OCI-LY1 (cell line): Measurements from ENCODE around the gene STMND1.

Source experiments
- H2AFZ ChIP-seq: fragments of 200-600 bp; sonication (generic), shearing (Covaris generic); 2 replicates; pipeline ENCODE4 v1.6.0; 2014; ENCODE audit warnings: antibody characterized with exemption, mild to moderate bottlenecking, low read length
- H3F3A ChIP-seq: fragments of 200-600 bp; sonication (generic), shearing (Covaris generic); 2 replicates; pipeline ENCODE4 v1.6.0; 2014; ENCODE audit warnings: mild to moderate bottlenecking, antibody characterized with exemption, low read length, moderate library complexity; ENCODE audit not compliant: insufficient read depth
- H3K27ac ChIP-seq: fragments of 200-600 bp; sonication (generic); 2 replicates; pipeline ENCODE4 v1.5.1; 2014; ENCODE audit warnings: low read length, mixed run types, mild to moderate bottlenecking, low read depth; ENCODE audit not compliant: poor library complexity, severe bottlenecking
- H3K27me3 ChIP-seq: fragments of 200-600 bp; sonication (generic); 2 replicates; pipeline ENCODE4 v1.6.0; 2014; ENCODE audit warnings: antibody characterized with exemption, mild to moderate bottlenecking, low read length, moderate library complexity; ENCODE audit not compliant: insufficient read depth
- H3K36me3 ChIP-seq: fragments of 200-600 bp; sonication (generic); 2 replicates; pipeline ENCODE4 v1.6.1; 2014; ENCODE audit warnings: mild to moderate bottlenecking, antibody characterized with exemption, low read length, moderate library complexity, mixed read lengths; ENCODE audit not compliant: insufficient read depth
- H3K4me1 ChIP-seq: fragments of 200-600 bp; sonication (generic); 2 replicates; pipeline ENCODE4 v1.5.1; 2014; ENCODE audit warnings: mild to moderate bottlenecking, low read length, moderate library complexity; ENCODE audit not compliant: insufficient read depth, severe bottlenecking
- H3K4me2 ChIP-seq: fragments of 200-600 bp; sonication (generic), shearing (Covaris generic); 2 replicates; pipeline ENCODE4 v1.6.1; 2014; ENCODE audit warnings: low read length
- H3K4me3 ChIP-seq: fragments of 200-600 bp; sonication (generic); 2 replicates; pipeline ENCODE4 v1.5.1; 2014; ENCODE audit warnings: low read length, low read depth, mild to moderate bottlenecking, mixed read lengths; ENCODE audit not compliant: poor library complexity, severe bottlenecking
- H3K79me2 ChIP-seq: fragments of 200-600 bp; shearing (Covaris generic); 2 replicates; pipeline ENCODE4 v1.6.1; 2016; ENCODE audit warnings: mixed run types, low read length, mixed read lengths; ENCODE audit not compliant: insufficient read depth
- H3K9ac ChIP-seq: fragments of 200-600 bp; sonication (generic), shearing (Covaris generic); 2 replicates; pipeline ENCODE4 v1.6.1; 2014; ENCODE audit warnings: mild to moderate bottlenecking, low read length, mixed read lengths
- H3K9me2 ChIP-seq: fragments of 200-600 bp; sonication (generic), shearing (Covaris generic); 2 replicates; pipeline ENCODE4 v1.6.1; 2014; ENCODE audit warnings: low read depth, mild to moderate bottlenecking, low read length, mixed read lengths
- H3K9me3 ChIP-seq: fragments of 200-600 bp; shearing (Covaris generic); 2 replicates; pipeline ENCODE4 v1.6.1; 2014; ENCODE audit warnings: low read length, mixed read lengths
- H4K20me1 ChIP-seq: fragments of 200-600 bp; sonication (generic), shearing (Covaris generic); 2 replicates; pipeline ENCODE4 v1.6.0; 2016; ENCODE audit warnings: mild to moderate bottlenecking, low read length; ENCODE audit not compliant: insufficient read depth
- EZH2 ChIP-seq: fragments of 200-600 bp; sonication (generic), shearing (Covaris generic); IDR thresholded peaks from 2 replicates; pipeline ENCODE4 v1.8.0; 2017; ENCODE audit warnings: borderline replicate concordance, mixed run types, mild to moderate bottlenecking, antibody characterized with exemption, low read length, moderate library complexity, mixed read lengths
- TF ChIP-seq, protein P1 (sequence below): fragments of 200-600 bp; sonication (generic), shearing (Covaris generic); IDR thresholded peaks from 2 replicates; pipeline ENCODE4 v1.5.1; 2017; ENCODE audit warnings: mild to moderate bottlenecking, antibody characterized with exemption, low read length, moderate library complexity, mixed read lengths

Gene STMND1

DNA sequence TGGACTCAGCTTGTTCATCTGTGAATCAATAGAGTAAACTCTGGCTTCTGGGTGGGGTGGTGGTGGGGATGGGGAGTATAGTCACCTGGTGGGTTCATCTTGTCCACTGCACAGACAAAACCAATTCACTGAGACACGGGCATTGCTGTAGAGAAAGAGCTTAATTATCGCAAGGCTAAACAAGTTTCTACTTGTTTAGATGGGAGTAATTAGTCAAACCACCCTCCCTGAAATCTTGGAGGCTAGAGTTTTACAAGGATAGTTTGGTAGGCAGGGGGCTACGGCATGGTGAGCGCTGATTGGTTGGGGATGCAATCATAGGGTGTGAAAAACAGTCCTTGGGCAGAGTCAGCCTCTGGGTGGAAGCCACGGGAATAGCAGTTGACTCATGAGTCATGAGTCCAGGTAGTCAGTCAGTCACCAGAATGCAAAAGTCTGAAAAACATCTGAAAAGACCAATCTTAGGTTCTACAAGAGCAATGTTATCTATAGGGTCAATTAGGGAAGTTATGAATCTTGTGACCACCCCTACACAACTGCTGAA is 77.8 kb downstream of the STMND1 start:
- no peaks in the 10 kb centered on the region for H4K20me1 ChIP-seq
- H3K79me2 ChIP-seq = no peaks in the 10 kb centered on the region
- H3K36me3 ChIP-seq = no peaks in the 10 kb centered on the region
- H3F3A ChIP-seq = no peaks in the 10 kb centered on the region
- no peak for TF ChIP-seq EZH2
- TF ChIP-seq, protein P1, sequence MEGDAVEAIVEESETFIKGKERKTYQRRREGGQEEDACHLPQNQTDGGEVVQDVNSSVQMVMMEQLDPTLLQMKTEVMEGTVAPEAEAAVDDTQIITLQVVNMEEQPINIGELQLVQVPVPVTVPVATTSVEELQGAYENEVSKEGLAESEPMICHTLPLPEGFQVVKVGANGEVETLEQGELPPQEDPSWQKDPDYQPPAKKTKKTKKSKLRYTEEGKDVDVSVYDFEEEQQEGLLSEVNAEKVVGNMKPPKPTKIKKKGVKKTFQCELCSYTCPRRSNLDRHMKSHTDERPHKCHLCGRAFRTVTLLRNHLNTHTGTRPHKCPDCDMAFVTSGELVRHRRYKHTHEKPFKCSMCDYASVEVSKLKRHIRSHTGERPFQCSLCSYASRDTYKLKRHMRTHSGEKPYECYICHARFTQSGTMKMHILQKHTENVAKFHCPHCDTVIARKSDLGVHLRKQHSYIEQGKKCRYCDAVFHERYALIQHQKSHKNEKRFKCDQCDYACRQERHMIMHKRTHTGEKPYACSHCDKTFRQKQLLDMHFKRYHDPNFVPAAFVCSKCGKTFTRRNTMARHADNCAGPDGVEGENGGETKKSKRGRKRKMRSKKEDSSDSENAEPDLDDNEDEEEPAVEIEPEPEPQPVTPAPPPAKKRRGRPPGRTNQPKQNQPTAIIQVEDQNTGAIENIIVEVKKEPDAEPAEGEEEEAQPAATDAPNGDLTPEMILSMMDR = no peak
- no peak overlapping the region for H3K9ac ChIP-seq
- H3K27ac ChIP-seq = no peak overlapping the region
- H3K4me3 ChIP-seq = no peak overlapping the region
- H2AFZ ChIP-seq = no peak overlapping the region
- H3K9me2 ChIP-seq = no peaks in the 10 kb centered on the region
- H3K4me1 ChIP-seq = no peaks in the 10 kb centered on the region
- no peaks in the 10 kb centered on the region for H3K27me3 ChIP-seq
- H3K9me3 ChIP-seq = no peaks in the 10 kb centered on the region
- no peak overlapping the region for H3K4me2 ChIP-seq
